Adipocyte (in vitro differentiated cells): ENCODE data around the gene GUCY2D.
A peak's percentile ranks its signal among the peaks of the same experiment; 100 is the strongest.
"Not testable (repeated sequence)": the region's sequence is repeated elsewhere in the genome, so short reads cannot be mapped to it uniquely, and the experiment has no call there.

ENCODE experiments used
- DNase-seq: peaks from one replicate; pipeline ENCODE4 v3.0.0-alpha.2; 2015; ENCODE audit warnings: low read depth
- H3K27me3 ChIP-seq: replicated peaks from 2 replicates; pipeline ENCODE4 v1.7.0; 2013; ENCODE audit warnings: mild to moderate bottlenecking, low read length, moderate library complexity; ENCODE audit not compliant: control insufficient read depth, insufficient read depth
- H3K36me3 ChIP-seq: 2 replicates; pipeline ENCODE4 v1.7.0; 2013; ENCODE audit warnings: low read length, mild to moderate bottlenecking, moderate library complexity; ENCODE audit not compliant: control insufficient read depth, insufficient read depth, severe bottlenecking
- H3K4me1 ChIP-seq: 2 replicates; pipeline ENCODE4 v1.7.0; 2013; ENCODE audit warnings: mild to moderate bottlenecking, low read length, moderate library complexity; ENCODE audit not compliant: control insufficient read depth, insufficient read depth
- H3K4me3 ChIP-seq: 2 replicates; pipeline ENCODE4 v1.7.0; 2013; ENCODE audit warnings: mild to moderate bottlenecking, low read length, moderate library complexity
- H3K9ac ChIP-seq: 2 replicates; pipeline ENCODE4 v1.7.0; 2013; ENCODE audit warnings: mild to moderate bottlenecking, low read length, moderate library complexity
- H3K9me3 ChIP-seq: 2 replicates; pipeline ENCODE4 v1.7.0; 2013; ENCODE audit warnings: mild to moderate bottlenecking, low read length, moderate library complexity; ENCODE audit not compliant: control insufficient read depth

The GUCY2D gene

GRCh38 chr17:8019665-8020650 is 17.5 kb downstream of the GUCY2D start:
- H3K27me3 ChIP-seq = peaks cover 7% of the 10 kb centered on the region
- H3K9me3 ChIP-seq = no peaks in the 10 kb centered on the region
- H3K4me1 ChIP-seq = peaks cover 40% of the 10 kb centered on the region
- H3K9ac ChIP-seq = peak overlapping the region; percentile 44
- no peak for DNase-seq
- no peaks in the 10 kb centered on the region for H3K36me3 ChIP-seq
- no peak overlapping the region for H3K4me3 ChIP-seq

- H3K9me3 ChIP-seq = no peaks in the 10 kb centered on the region
- peaks cover 3% of the 10 kb centered on the region for H3K27me3 ChIP-seq
- H3K36me3 ChIP-seq = no peaks in the 10 kb centered on the region
- peaks cover 38% of the 10 kb centered on the region for H3K4me1 ChIP-seq
- H3K4me3 ChIP-seq = no peak overlapping the region
- no peak for DNase-seq
- no peak overlapping the region for H3K9ac ChIP-seq
Measured at GRCh38 chr17:8020776-8021564, 18.6 kb downstream of the GUCY2D start.

- H3K9me3 ChIP-seq = no peaks in the 10 kb centered on the region
- H3K9ac ChIP-seq = no peak overlapping the region
- H3K4me1 ChIP-seq = peaks cover 32% of the 10 kb centered on the region
- H3K27me3 ChIP-seq = peaks cover 5% of the 10 kb centered on the region
- no peaks in the 10 kb centered on the region for H3K36me3 ChIP-seq
- no peak overlapping the region for H3K4me3 ChIP-seq
- no peak for DNase-seq
Measured at GRCh38 chr17:8021565-8022359, 19.3 kb downstream of the GUCY2D start.

GRCh38 chr17:8022360-8023003 is 20.1 kb downstream of the GUCY2D start:
- Histone ChIP-seq H3K27me3 (peaks cover 12% of the 10 kb centered on the region), H3K36me3 (no peaks in the 10 kb centered on the region), H3K9me3 (no peaks in the 10 kb centered on the region), H3K4me3 (no peak overlapping the region), H3K9ac (no peak overlapping the region), H3K4me1 (peaks cover 25% of the 10 kb centered on the region)
- DNase-seq = no peak

- not testable (repeated sequence) for H3K9ac ChIP-seq, H3K36me3 ChIP-seq, H3K4me3 ChIP-seq, DNase-seq, H3K9me3 ChIP-seq
- H3K4me1 ChIP-seq = peaks cover 24% of the 10 kb centered on the region
- H3K27me3 ChIP-seq = peaks cover 26% of the 10 kb centered on the region
Measured at GRCh38 chr17:8024161-8024560, 21.7 kb downstream of the GUCY2D start.

- no peak overlapping the region for H3K9ac ChIP-seq
- H3K4me1 ChIP-seq = peaks cover 16% of the 10 kb centered on the region
- H3K4me3 ChIP-seq = no peak overlapping the region
- no peaks in the 10 kb centered on the region for H3K36me3 ChIP-seq
- no peaks in the 10 kb centered on the region for H3K9me3 ChIP-seq
- DNase-seq = no peak
- peaks cover 26% of the 10 kb centered on the region for H3K27me3 ChIP-seq
Measured at GRCh38 chr17:8025176-8025911, 22.9 kb downstream of the GUCY2D start.

- Histone ChIP-seq H3K27me3 (peaks cover 27% of the 10 kb centered on the region), H3K9me3 (no peaks in the 10 kb centered on the region)
- DNase-seq = peak; percentile 30
Measured at GRCh38 chr17:8029121-8029520, 26.7 kb downstream of the GUCY2D start.

GRCh38 chr17:8031261-8031661 is 28.8 kb downstream of the GUCY2D start:
- no peak overlapping the region for H3K9ac ChIP-seq
- no peak overlapping the region for H3K4me3 ChIP-seq
- peaks cover 28% of the 10 kb centered on the region for H3K27me3 ChIP-seq
- H3K4me1 ChIP-seq = peaks cover 3% of the 10 kb centered on the region
- no peaks in the 10 kb centered on the region for H3K36me3 ChIP-seq
- H3K9me3 ChIP-seq = no peaks in the 10 kb centered on the region
- DNase-seq = no peak

More at GRCh38 chr17:8029121-8029520, 26.7 kb downstream of the GUCY2D start:
- peaks cover 6% of the 10 kb centered on the region for H3K4me1 ChIP-seq
- H3K36me3 ChIP-seq = no peaks in the 10 kb centered on the region
- H3K4me3 ChIP-seq = no peak overlapping the region
- H3K9ac ChIP-seq = no peak overlapping the region

- H3K9me3 ChIP-seq = no peaks in the 10 kb centered on the region
- H3K9ac ChIP-seq = no peak overlapping the region
- peaks cover 3% of the 10 kb centered on the region for H3K4me1 ChIP-seq
- no peak overlapping the region for H3K4me3 ChIP-seq
- H3K36me3 ChIP-seq = no peaks in the 10 kb centered on the region
- no peak for DNase-seq
- H3K27me3 ChIP-seq = peaks cover 22% of the 10 kb centered on the region
Measured at GRCh38 chr17:8031950-8032349, 29.5 kb downstream of the GUCY2D start.

GRCh38 chr17:8032442-8032841 is 30.0 kb downstream of the GUCY2D start:
- no peak for DNase-seq
- peaks cover 17% of the 10 kb centered on the region for H3K27me3 ChIP-seq
- H3K9ac ChIP-seq = no peak overlapping the region
- H3K36me3 ChIP-seq = no peaks in the 10 kb centered on the region
- H3K4me3 ChIP-seq = no peak overlapping the region
- peaks cover 3% of the 10 kb centered on the region for H3K4me1 ChIP-seq
- H3K9me3 ChIP-seq = no peaks in the 10 kb centered on the region
